Measurements from ENCODE around the gene DCPS. TPM values are rescaled to one million over a fixed set of nuclear protein-coding genes. Genes with fewer than 3 reads are reported as not detected.
"Not testable (repeated sequence)": the region's sequence is repeated elsewhere in the genome, so short reads cannot be mapped to it uniquely, and the experiment has no call there.

DCPS gene
- total RNA-seq (2022), result 30.5 and 33.2 TPM in 2 replicates
- Bru-seq, nascent RNA, result percentile 64 among the genes with signal in this experiment
- percentile 61 among the genes with signal in this experiment for BruChase-seq, experiment 1, labeled RNA remaining after a 6-hour chase
- percentile 56 among the genes with signal in this experiment for BruChase-seq, experiment 2, labeled RNA remaining after a 2-hour chase
- long read RNA-seq, partial matches to known transcripts, result 1 of 16 reads
- long read RNA-seq, other reads (novel, unspliced or antisense), result 10 of 16 reads

GRCh38 chr11:126303623-126304456, at the start of gene DCPS:
TSS of gene DCPS (plus strand) at chr11:126304060. CDS start at chr11:126304081, 21 bp downstream.
- peak within 1 kb of the TSS; percentile 86 for H3K4me3 Mint-ChIP-seq (ENCODE audit: low read depth, unreplicated experiment)
- BruUV-seq (replicated peaks), result TSS peak; percentile 79
- DNase-seq, result peak; percentile 90
- no peaks in the 10 kb centered on the region for H3K9me3 Mint-ChIP-seq (ENCODE audit: low read depth, unreplicated experiment)
- intact Hi-C loops (cut with micrococcal nuclease; ENCODE audit: unreplicated experiment), result loop anchor here (10.0 kb wide), 1 partner anchor 301 kb away; no protein-coding TSS in a partner anchor
- H3K27ac Mint-ChIP-seq (ENCODE audit: unreplicated experiment), result peak within 1 kb of the TSS; percentile 50
- peaks cover 8% of the 10 kb centered on the region for H3K4me1 Mint-ChIP-seq (ENCODE audit: low read depth, unreplicated experiment)
- no peak for TF ChIP-seq CTCF (IDR thresholded peaks at IDR 0.05; ENCODE audit: unreplicated experiment)
- CTCF ChIA-PET, result interaction anchor here (0.6 to 1.4 kb wide), 2 partner anchors 11 to 114 kb away, joined by 3 to 4 read pairs; no protein-coding TSS in a partner anchor
- H3K36me3 Mint-ChIP-seq (ENCODE audit: insufficient read depth, unreplicated experiment), result peaks cover 15% of the 10 kb centered on the region
- H3K27me3 Mint-ChIP-seq (ENCODE audit: unreplicated experiment), result no peaks in the 10 kb centered on the region

GRCh38 chr11:126254819-126255218, 49.0 kb upstream of the DCPS start:
- no peak for TF ChIP-seq CTCF (IDR thresholded peaks at IDR 0.05; ENCODE audit: unreplicated experiment)
- no TSS peak for BruUV-seq (replicated peaks)
- intact Hi-C loops (cut with micrococcal nuclease; ENCODE audit: unreplicated experiment), result no loop called here
- no peaks in the 10 kb centered on the region for H3K9me3 Mint-ChIP-seq (ENCODE audit: low read depth, unreplicated experiment)
- H3K4me3 Mint-ChIP-seq (ENCODE audit: low read depth, unreplicated experiment), result no peak overlapping the region
- no peak overlapping the region for H3K27ac Mint-ChIP-seq (ENCODE audit: unreplicated experiment)
- DNase-seq, result no peak
- H3K4me1 Mint-ChIP-seq (ENCODE audit: low read depth, unreplicated experiment), result no peaks in the 10 kb centered on the region
- H3K36me3 Mint-ChIP-seq (ENCODE audit: insufficient read depth, unreplicated experiment), result peaks cover 14% of the 10 kb centered on the region
- no peaks in the 10 kb centered on the region for H3K27me3 Mint-ChIP-seq (ENCODE audit: unreplicated experiment)
- CTCF ChIA-PET, result no interaction called here

- H3K9me3 Mint-ChIP-seq (ENCODE audit: low read depth, unreplicated experiment); DNase-seq; H3K27me3 Mint-ChIP-seq (ENCODE audit: unreplicated experiment); CTCF ChIA-PET; H3K4me3 Mint-ChIP-seq (ENCODE audit: low read depth, unreplicated experiment); H3K4me1 Mint-ChIP-seq (ENCODE audit: low read depth, unreplicated experiment); H3K27ac Mint-ChIP-seq (ENCODE audit: unreplicated experiment); intact Hi-C loops (cut with micrococcal nuclease; ENCODE audit: unreplicated experiment); BruUV-seq (replicated peaks): not testable (repeated sequence)
- peaks cover 14% of the 10 kb centered on the region for H3K36me3 Mint-ChIP-seq (ENCODE audit: insufficient read depth, unreplicated experiment)
Observed at GRCh38 chr11:126255507-126255906, 48.4 kb upstream of the DCPS start.

- Mint-ChIP-seq H3K36me3 (ENCODE audit: insufficient read depth, unreplicated experiment) (peaks cover 18% of the 10 kb centered on the region), H3K27me3 (ENCODE audit: unreplicated experiment) (no peaks in the 10 kb centered on the region), H3K9me3 (ENCODE audit: low read depth, unreplicated experiment) (no peaks in the 10 kb centered on the region), H3K27ac (ENCODE audit: unreplicated experiment) (no peak overlapping the region), H3K4me1 (ENCODE audit: low read depth, unreplicated experiment) (no peaks in the 10 kb centered on the region), H3K4me3 (ENCODE audit: low read depth, unreplicated experiment) (no peak overlapping the region)
- intact Hi-C loops (cut with micrococcal nuclease; ENCODE audit: unreplicated experiment), result no loop called here
- CTCF ChIA-PET, result no interaction called here
- no peak for DNase-seq
- TF ChIP-seq CTCF (IDR thresholded peaks at IDR 0.05; ENCODE audit: unreplicated experiment), result no peak
- no TSS peak for BruUV-seq (replicated peaks)
Observed at GRCh38 chr11:126256216-126256615, 47.6 kb upstream of the DCPS start.

Measured in Calu3 (cell line).